Esophagus muscularis mucosa (tissue), 3 donors: ENCODE data around the gene FCHO1.

Experiments
- POLR2A ChIP-seq: fragments of 450-650 bp; IDR thresholded peaks from one replicate; pipeline ENCODE4 v1.6.1; 2017; ENCODE audit warnings: antibody characterized with exemption, moderate library complexity, mild to moderate bottlenecking, low read depth
- POLR2AphosphoS5 ChIP-seq, 2 donors: sonication (generic); formaldehyde crosslinking; IDR thresholded peaks; one replicate each; pipeline ENCODE4 v1.6.1; 2017; ENCODE audit warnings: antibody characterized with exemption in 2 of 2
- TF ChIP-seq, protein P1 (sequence below), 3 experiments: fragments of 200-600 bp in 2 of 3; fragments of 450-650 bp in 1 of 3; sonication (generic) in 2 of 3; IDR thresholded peaks; one replicate each; pipeline ENCODE4 v1.5.1; 2017 to 2019; ENCODE audit warnings: antibody characterized with exemption in 3 of 3, mild to moderate bottlenecking in 2 of 3, moderate library complexity in 1 of 3

DNA sequence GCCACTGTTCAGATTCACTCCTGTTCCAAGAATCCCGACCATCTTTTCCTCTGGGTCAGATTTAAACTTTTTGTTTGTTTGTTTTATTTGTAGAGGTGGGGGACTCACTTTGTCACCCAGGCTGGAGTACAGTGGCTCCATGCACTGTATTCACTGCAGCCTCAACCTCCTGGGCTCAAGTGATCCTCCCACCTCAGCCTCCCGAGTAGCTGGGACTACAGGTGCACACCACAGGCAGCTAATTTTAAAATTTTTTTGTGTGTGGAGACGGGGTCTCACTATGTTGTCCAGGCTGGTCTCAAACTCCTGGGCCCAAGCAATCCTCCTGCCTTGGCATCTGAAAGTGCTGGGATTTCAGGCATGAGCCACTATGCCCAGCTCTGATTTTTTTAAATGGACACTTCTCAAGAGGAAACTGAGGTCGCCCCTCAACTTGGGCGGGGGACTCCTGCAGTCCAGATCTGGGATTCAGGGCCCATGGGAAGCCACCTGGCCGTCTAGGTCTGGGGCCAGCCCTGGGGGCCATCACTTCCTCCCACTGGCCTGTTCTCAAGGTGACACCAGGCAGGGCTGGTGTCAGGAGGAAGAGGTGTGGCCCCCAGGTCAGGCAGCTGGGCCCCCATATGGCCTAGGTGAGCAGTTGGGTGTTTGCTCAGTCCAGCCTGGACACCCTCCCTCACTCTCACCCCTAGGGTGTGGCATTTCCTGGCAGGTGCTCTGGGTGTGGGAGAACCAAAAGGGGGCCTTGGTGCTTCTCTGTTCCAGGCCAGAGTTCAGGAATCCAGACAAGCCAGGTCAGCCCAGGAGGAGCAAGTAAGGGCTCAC, 44.9 kb downstream of the FCHO1 start:
- TF ChIP-seq POLR2AphosphoS5 (IDR thresholded peaks at IDR 0.05) (no peak), POLR2A (no peak)
- TF ChIP-seq, protein P1, sequence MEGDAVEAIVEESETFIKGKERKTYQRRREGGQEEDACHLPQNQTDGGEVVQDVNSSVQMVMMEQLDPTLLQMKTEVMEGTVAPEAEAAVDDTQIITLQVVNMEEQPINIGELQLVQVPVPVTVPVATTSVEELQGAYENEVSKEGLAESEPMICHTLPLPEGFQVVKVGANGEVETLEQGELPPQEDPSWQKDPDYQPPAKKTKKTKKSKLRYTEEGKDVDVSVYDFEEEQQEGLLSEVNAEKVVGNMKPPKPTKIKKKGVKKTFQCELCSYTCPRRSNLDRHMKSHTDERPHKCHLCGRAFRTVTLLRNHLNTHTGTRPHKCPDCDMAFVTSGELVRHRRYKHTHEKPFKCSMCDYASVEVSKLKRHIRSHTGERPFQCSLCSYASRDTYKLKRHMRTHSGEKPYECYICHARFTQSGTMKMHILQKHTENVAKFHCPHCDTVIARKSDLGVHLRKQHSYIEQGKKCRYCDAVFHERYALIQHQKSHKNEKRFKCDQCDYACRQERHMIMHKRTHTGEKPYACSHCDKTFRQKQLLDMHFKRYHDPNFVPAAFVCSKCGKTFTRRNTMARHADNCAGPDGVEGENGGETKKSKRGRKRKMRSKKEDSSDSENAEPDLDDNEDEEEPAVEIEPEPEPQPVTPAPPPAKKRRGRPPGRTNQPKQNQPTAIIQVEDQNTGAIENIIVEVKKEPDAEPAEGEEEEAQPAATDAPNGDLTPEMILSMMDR (IDR thresholded peaks at IDR 0.05) = no peak
